Gastroesophageal sphincter (tissue), 3 donors: ENCODE data around the gene SNF8.

Experiments
- EP300 ChIP-seq: sonication (generic); formaldehyde crosslinking; IDR thresholded peaks from one replicate; pipeline ENCODE4 v1.6.1; 2017; ENCODE audit warnings: antibody characterized with exemption, mild to moderate bottlenecking
- POLR2A ChIP-seq, 2 donors: fragments of 450-650 bp; IDR thresholded peaks; one replicate each; pipeline ENCODE4 v1.6.1; 2017; ENCODE audit warnings: antibody characterized with exemption in 2 of 2, mild to moderate bottlenecking in 2 of 2, moderate library complexity in 1 of 2
- POLR2AphosphoS5 ChIP-seq: sonication (generic); formaldehyde crosslinking; IDR thresholded peaks from one replicate; pipeline ENCODE4 v1.6.1; 2017; ENCODE audit warnings: antibody characterized with exemption
- TF ChIP-seq, protein P1 (sequence below), 4 experiments: fragments of 200-600 bp in 2 of 4; fragments of 450-650 bp in 2 of 4; sonication (generic) in 1 of 4; IDR thresholded peaks; one replicate each; pipeline ENCODE4 v1.5.1; 2017 to 2019; ENCODE audit warnings: antibody characterized with exemption in 4 of 4, mild to moderate bottlenecking in 2 of 4, moderate library complexity in 2 of 4

DNA sequence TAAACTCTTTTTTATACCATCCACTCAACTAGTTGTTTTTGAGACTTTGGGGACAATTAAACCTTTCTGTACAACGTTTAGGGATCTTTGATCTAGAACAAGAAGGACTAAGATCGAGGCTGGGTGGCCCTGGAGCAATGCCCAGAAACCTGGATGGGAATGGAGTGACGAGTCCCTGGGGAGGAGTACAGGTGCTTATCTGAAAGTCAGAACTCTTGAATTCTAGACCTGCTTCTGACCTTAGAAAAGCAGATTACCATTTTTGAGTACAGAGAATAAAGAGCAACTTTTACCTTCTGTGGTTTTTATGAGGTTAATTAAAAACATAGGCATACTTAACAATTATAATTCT lies 18.7 kb downstream of the SNF8 start:
- TF ChIP-seq POLR2AphosphoS5 (no peak), POLR2A (IDR thresholded peaks at IDR 0.05) (no peak), EP300 (no peak)
- TF ChIP-seq, protein P1, sequence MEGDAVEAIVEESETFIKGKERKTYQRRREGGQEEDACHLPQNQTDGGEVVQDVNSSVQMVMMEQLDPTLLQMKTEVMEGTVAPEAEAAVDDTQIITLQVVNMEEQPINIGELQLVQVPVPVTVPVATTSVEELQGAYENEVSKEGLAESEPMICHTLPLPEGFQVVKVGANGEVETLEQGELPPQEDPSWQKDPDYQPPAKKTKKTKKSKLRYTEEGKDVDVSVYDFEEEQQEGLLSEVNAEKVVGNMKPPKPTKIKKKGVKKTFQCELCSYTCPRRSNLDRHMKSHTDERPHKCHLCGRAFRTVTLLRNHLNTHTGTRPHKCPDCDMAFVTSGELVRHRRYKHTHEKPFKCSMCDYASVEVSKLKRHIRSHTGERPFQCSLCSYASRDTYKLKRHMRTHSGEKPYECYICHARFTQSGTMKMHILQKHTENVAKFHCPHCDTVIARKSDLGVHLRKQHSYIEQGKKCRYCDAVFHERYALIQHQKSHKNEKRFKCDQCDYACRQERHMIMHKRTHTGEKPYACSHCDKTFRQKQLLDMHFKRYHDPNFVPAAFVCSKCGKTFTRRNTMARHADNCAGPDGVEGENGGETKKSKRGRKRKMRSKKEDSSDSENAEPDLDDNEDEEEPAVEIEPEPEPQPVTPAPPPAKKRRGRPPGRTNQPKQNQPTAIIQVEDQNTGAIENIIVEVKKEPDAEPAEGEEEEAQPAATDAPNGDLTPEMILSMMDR (IDR thresholded peaks at IDR 0.05): no peak
